Activated naive CD4-positive, alpha-beta T cell treated with anti-CD3 and anti-CD28 coated beads, Interleukin-2, amount 50 U/mL, for 24 hours (primary cell): ENCODE results near the gene TIGD2.
A peak's percentile ranks its signal among the peaks of the same experiment; 100 is the strongest.

Experiments used
- H3K27ac Mint-ChIP-seq: one replicate; pipeline ENCODE4 v1.8.0; 2021; ENCODE audit warnings: mild to moderate bottlenecking, mixed read lengths
- H3K27me3 Mint-ChIP-seq: one replicate; pipeline ENCODE4 v1.8.0; 2021; ENCODE audit warnings: mixed read lengths
- H3K36me3 Mint-ChIP-seq: one replicate; pipeline ENCODE4 v1.8.0; 2021; ENCODE audit warnings: mixed read lengths
- H3K4me1 Mint-ChIP-seq: one replicate; pipeline ENCODE4 v1.8.0; 2021; ENCODE audit warnings: mixed read lengths
- H3K4me3 Mint-ChIP-seq: one replicate; pipeline ENCODE4 v1.8.0; 2021; ENCODE audit warnings: mild to moderate bottlenecking, mixed read lengths
- H3K9me3 Mint-ChIP-seq: one replicate; pipeline ENCODE4 v1.8.0; 2021; ENCODE audit warnings: mixed read lengths

The TIGD2 gene

DNA sequence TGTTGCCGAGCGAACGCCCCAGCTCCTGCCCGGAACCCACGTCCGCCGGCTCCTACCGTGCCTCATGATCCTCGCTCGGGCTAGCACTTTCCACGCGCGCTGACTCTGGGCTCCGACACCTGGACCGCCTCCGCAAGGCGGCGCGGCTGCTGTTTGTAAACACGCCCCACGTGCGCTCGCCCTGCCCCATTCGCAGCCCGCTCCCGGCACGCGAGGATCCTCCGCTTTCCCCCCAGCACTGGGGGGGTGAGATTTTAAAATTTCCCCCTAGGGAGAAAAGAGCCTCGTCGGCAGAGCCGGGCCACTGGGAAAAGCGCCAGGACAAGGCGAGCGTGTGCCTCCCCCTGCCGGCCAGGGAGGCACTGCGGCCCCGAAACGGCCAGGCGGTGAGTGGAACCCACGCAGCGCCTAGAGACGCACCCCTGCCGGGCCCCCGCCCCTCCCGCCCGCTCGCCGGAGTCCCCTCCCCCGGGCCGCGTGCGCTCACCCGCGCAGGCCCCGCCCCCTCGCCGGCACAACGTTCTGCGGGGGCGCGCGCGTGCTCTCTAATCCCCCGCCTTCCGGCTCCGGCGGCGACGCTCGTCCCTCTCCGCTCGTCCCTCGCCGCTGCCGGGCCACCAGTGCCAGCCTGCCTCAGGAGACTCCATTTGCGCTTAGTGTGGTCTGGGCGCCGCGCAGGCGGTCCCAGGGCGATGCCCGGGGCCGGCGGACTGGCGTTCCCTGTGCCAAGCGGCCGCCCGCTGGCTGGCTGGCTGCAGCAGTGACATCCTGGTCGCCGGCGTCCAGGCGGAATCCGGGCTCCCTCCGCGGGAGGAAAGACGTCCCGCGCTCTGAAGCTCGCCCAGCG lies at the start of gene TIGD2:
Gene TIGD2, plus strand, starts transcription at position 548 of the 847 bp plus-strand sequence. CDS start 1,442 bp downstream, outside the sequence.
- peak within 1 kb of the TSS; percentile 92 for H3K4me3 Mint-ChIP-seq
- peaks cover 14% of the 10 kb centered on the region for H3K9me3 Mint-ChIP-seq
- H3K27me3 Mint-ChIP-seq, result peaks cover 10% of the 10 kb centered on the region
- H3K4me1 Mint-ChIP-seq, result peaks cover 25% of the 10 kb centered on the region
- peak within 1 kb of the TSS; percentile 93 for H3K27ac Mint-ChIP-seq
- H3K36me3 Mint-ChIP-seq, result peaks cover 18% of the 10 kb centered on the region

DNA sequence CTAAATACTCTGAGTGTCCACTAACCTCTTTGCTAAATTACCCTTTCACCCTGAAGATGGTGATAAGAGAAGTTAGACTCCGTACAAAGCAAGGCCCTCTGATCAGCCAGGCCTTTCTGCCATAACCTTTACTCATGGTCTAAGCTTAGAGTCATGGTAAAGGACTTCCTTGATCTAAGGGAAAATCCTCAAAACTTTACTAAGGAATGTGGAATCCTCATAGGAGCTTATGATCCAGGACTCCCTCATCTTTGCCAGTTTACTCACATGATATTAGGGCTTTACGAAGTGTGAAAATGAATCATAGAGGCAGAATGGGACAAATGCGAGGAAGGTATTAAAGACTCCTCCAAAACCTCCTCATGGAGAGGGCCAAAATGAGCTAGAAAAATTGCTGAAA lies 46.5 kb upstream of the TIGD2 start:
- peaks cover 10% of the 10 kb centered on the region for H3K27me3 Mint-ChIP-seq
- no peak overlapping the region for H3K27ac Mint-ChIP-seq
- H3K9me3 Mint-ChIP-seq, result peaks cover 18% of the 10 kb centered on the region
- H3K4me1 Mint-ChIP-seq, result no peaks in the 10 kb centered on the region
- peaks cover 6% of the 10 kb centered on the region for H3K36me3 Mint-ChIP-seq
- no peak overlapping the region for H3K4me3 Mint-ChIP-seq

DNA sequence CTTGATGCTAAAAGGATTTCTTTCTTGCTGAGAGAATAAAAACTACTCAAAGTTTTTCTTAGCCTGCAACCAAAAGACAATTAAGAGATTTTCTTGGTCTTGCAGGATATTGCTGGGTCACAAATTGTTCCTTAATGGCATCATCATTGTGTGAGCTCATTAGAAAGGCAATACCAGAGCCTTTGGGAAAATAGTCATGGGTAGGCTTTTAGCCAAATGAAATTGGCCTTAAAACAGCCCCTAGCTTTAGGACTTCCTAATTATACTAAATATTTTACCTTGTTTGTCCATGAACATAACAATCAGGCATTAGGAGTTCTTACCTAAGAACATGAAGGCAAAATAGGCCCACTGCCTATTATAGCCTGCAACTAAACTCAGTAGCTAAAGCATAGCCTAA lies 43.9 kb upstream of the TIGD2 start:
- Mint-ChIP-seq H3K27me3 (peaks cover 14% of the 10 kb centered on the region), H3K9me3 (peaks cover 3% of the 10 kb centered on the region), H3K36me3 (no peaks in the 10 kb centered on the region), H3K4me3 (no peak overlapping the region), H3K27ac (no peak overlapping the region), H3K4me1 (no peaks in the 10 kb centered on the region)

DNA sequence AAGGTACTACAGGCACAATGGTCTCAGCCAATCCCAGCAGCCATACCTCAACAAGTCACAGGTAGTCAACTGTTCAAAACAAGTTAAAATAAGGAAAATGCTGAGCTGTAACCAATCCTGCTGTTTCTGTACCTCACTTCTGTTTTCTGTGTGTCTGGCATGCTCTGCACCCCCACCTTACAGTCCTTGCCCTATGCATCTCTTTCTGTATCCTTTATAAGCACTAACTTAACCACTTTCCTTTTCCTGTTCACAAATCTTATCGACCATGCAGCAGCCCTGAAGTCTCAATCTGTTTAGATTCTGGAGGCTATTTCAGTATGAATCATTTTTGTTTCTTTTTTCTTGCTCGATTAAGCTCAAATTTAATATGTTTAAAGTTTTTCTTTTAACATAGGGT lies 41.9 kb upstream of the TIGD2 start:
- H3K27me3 Mint-ChIP-seq, result peaks cover 10% of the 10 kb centered on the region
- no peak overlapping the region for H3K4me3 Mint-ChIP-seq
- H3K36me3 Mint-ChIP-seq, result no peaks in the 10 kb centered on the region
- H3K27ac Mint-ChIP-seq, result no peak overlapping the region
- peaks cover 3% of the 10 kb centered on the region for H3K9me3 Mint-ChIP-seq
- no peaks in the 10 kb centered on the region for H3K4me1 Mint-ChIP-seq

DNA sequence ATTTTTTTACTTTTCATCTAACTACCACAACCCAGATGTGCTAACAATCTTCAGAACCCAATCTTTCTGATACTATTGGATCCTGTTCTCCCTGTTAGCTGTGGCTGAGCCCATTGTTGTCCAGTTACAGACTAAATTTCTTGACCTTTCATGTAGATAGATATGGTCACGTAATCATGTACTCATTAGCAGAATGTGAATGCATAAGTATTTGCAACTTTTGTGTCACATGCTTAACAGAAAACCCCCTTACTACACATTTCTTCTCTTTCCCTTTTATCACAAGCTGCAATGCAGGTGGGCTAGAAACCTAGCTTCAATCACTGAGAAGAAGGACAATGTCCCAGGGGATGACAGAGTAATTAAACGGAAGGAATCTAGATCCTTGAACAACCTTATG lies 41.3 kb upstream of the TIGD2 start:
- H3K9me3 Mint-ChIP-seq, result no peaks in the 10 kb centered on the region
- H3K36me3 Mint-ChIP-seq, result no peaks in the 10 kb centered on the region
- no peak overlapping the region for H3K27ac Mint-ChIP-seq
- H3K4me1 Mint-ChIP-seq, result no peaks in the 10 kb centered on the region
- no peak overlapping the region for H3K4me3 Mint-ChIP-seq
- peaks cover 7% of the 10 kb centered on the region for H3K27me3 Mint-ChIP-seq

DNA sequence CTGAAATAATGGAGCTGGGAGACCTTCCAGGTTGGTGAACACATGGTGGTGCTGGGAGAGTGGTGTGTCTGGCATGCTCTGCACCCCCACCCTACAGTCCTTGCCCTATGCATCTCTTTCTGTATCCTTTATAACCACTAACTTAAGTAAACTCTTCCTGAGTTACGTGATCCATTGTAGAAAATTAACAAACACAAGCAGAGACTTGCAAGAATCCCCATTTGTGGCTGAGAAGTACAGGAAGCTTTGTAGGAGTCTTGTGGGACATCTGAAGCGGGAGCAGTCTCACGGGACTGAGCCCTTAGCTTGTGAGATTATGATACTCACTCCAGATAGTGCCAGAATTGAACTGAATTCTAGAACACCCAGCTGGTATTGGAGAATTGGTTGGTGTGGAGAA lies 40.0 kb upstream of the TIGD2 start:
- Mint-ChIP-seq H3K4me1 (no peaks in the 10 kb centered on the region), H3K4me3 (no peak overlapping the region), H3K27ac (no peak overlapping the region), H3K27me3 (peaks cover 7% of the 10 kb centered on the region), H3K36me3 (no peaks in the 10 kb centered on the region), H3K9me3 (no peaks in the 10 kb centered on the region)

DNA sequence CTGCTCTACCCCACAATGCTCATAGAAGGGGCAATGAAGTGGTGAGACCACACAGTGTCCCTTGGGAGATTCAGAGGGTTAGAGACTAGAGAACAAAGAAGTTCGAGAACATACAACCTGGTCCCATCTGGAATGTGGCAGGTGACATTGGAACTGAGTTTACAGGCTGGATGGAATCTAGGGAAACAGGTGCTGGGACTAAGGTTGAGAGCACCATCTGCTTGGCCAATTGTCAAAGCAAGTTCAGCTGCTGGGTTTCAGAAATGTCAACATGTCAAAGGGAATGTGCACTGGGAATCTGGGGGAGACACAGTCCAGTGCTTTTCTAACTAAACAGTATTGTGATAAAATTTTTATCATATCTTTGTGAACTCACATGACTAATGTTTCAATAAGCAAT lies 38.4 kb upstream of the TIGD2 start:
- Mint-ChIP-seq H3K36me3 (no peaks in the 10 kb centered on the region), H3K9me3 (no peaks in the 10 kb centered on the region), H3K27me3 (peaks cover 7% of the 10 kb centered on the region), H3K4me1 (no peaks in the 10 kb centered on the region), H3K4me3 (no peak overlapping the region), H3K27ac (no peak overlapping the region)

DNA sequence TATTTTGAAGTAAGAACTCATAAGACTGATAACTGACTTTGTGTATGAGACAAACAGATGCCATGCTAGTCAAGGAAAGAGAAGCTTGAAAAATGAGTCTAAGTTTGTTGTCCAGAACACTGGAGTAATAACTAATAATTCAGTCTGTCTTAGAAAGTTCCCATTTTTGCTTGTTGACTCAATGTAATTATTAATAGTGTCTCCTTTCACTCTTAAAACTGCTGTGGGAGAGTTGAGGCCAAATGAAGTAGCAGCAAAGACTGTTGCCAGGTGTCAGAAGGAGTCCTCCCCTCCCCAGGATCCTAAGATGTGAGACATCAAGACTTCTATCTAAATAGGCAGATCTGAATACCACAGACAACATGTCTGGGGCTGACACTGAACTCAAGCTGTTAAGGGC lies 33.6 kb upstream of the TIGD2 start:
- Mint-ChIP-seq H3K4me3 (no peak overlapping the region), H3K9me3 (peaks cover 13% of the 10 kb centered on the region)

DNA sequence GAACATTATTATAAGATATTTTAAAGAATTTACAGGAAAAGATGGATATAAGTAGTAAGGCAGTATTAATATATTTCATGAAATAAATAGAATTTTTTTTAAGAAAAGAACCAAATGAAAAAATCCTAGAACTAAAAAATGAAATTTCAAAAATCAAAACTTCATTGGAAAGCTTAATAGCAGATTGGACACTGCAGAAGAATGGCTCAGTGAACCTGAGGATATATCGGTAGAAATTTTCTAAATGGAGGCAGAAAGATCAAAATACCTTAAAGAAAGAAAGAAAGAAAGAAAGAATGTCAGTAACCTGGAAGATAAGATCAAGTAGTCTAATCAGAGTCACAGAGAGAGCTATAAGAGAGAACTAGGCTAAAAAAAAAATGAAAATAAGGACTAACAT lies 33.0 kb upstream of the TIGD2 start:
- Mint-ChIP-seq H3K27ac (no peak overlapping the region), H3K36me3 (no peaks in the 10 kb centered on the region), H3K27me3 (no peaks in the 10 kb centered on the region), H3K4me1 (peaks cover 5% of the 10 kb centered on the region), H3K9me3 (peaks cover 13% of the 10 kb centered on the region), H3K4me3 (no peak overlapping the region)

More for the DNA sequence above, 33.6 kb upstream of the TIGD2 start:
- no peak overlapping the region for H3K27ac Mint-ChIP-seq
- H3K36me3 Mint-ChIP-seq, result no peaks in the 10 kb centered on the region
- peaks cover 5% of the 10 kb centered on the region for H3K4me1 Mint-ChIP-seq
- H3K27me3 Mint-ChIP-seq, result no peaks in the 10 kb centered on the region

DNA sequence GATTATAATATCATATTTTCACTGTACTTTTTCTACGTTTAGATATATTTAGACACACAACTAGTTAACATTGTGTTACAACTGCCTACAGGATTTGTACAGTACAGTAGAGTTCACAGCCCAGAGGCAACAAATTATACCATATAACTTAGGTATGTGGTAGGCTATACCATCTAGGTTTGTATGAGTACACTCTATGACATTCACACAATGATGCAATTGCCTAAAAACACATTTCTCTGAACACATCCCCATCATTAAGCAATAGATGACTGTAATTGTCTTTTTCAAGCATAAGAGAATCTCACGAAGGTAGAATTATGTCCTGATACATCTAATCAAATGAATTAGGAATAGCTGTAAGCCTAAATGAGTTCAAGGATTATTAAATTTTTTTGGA lies 12.3 kb upstream of the TIGD2 start:
- Mint-ChIP-seq H3K27me3 (no peaks in the 10 kb centered on the region), H3K4me3 (no peak overlapping the region), H3K9me3 (no peaks in the 10 kb centered on the region), H3K36me3 (no peaks in the 10 kb centered on the region), H3K27ac (no peak overlapping the region), H3K4me1 (peaks cover 15% of the 10 kb centered on the region)

DNA sequence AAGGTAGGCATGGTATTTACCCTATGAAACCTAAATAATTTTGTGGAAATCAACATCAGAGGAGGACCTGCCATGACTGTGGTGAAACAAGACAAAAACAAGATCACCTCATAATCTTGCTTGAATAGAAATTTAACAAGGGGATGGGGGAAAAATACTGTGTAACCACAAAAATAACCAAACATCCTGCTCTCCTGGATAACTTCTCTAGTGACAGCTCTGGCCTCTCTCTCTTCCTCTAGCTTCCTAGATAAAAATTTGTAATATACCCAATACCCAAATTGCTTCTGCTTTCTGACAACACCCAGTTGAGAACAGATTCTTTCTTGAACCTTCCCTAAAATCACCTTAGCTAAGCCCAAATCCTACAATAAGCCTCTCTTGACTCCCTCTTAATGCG lies 11.9 kb upstream of the TIGD2 start:
- H3K27me3 Mint-ChIP-seq, result no peaks in the 10 kb centered on the region
- H3K4me3 Mint-ChIP-seq, result no peak overlapping the region
- H3K9me3 Mint-ChIP-seq, result no peaks in the 10 kb centered on the region
- H3K27ac Mint-ChIP-seq, result peak overlapping the region; percentile 82
- H3K36me3 Mint-ChIP-seq, result no peaks in the 10 kb centered on the region
- peaks cover 15% of the 10 kb centered on the region for H3K4me1 Mint-ChIP-seq

DNA sequence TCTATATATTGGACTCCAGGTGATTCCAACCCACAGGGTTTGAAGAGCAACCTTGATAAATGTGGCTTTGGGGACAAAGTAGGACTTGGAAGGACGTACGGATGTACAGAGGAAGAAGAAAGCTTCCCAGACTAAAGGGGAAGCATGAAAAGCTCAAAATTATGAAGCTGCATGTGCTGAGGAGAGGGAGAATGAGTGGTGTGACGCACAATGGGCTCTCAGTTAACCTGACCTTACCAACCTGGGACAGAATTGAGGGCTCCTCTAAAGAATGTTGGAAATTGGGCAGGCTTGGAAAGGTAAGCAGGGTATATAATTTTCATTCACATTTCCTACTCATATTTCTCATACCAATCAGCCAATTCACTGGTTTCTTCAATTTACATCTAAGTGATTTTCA lies 10.5 kb upstream of the TIGD2 start:
- Mint-ChIP-seq H3K27me3 (no peaks in the 10 kb centered on the region), H3K4me3 (no peak overlapping the region), H3K27ac (peak overlapping the region; percentile 86), H3K9me3 (no peaks in the 10 kb centered on the region), H3K36me3 (no peaks in the 10 kb centered on the region), H3K4me1 (peaks cover 15% of the 10 kb centered on the region)

DNA sequence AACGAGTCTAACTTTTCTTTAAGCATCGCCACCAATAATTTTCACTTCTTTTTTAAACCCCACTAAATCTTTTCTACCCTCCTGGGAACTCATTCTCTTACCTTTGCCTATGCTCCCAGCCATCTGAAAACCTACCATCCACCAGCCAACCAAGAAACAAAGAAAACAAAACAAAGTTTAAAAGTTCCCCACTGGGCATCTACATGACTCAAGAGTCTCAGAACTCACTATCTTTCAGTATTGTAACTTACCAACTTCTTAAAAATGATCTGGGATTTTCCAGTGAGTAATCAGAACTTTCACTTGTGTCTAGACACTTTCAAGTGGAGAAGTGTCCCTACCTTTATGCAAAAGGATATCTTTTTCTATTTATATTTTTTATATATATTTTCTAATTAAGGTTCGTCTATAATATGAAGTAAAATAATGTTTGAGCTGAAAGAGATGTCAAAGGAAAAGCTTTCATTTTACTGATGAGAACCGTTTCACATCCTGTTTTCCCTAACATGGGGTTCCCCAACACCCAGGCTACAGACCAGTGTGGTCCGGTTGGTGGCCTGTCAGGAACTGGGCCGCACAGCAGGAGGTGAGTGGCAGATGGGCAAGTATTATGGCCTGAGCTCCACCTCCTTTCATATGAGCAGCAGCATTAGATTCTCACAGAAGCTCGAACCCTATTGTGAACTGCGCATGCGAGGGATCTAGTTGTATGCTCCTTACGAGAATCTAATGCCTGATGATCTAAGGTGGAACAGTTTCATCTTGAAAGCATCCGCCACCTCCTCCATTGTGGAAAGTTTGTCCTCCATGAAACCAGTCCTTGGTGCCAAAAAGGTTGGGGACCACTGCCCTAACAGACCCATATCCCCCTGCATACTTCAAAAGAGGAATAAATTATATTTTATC lies 9.8 kb upstream of the TIGD2 start:
- H3K4me1 Mint-ChIP-seq, result peaks cover 15% of the 10 kb centered on the region
- no peaks in the 10 kb centered on the region for H3K9me3 Mint-ChIP-seq
- peak overlapping the region; percentile 28 for H3K4me3 Mint-ChIP-seq
- H3K27me3 Mint-ChIP-seq, result no peaks in the 10 kb centered on the region
- H3K36me3 Mint-ChIP-seq, result no peaks in the 10 kb centered on the region
- H3K27ac Mint-ChIP-seq, result peak overlapping the region; percentile 86

DNA sequence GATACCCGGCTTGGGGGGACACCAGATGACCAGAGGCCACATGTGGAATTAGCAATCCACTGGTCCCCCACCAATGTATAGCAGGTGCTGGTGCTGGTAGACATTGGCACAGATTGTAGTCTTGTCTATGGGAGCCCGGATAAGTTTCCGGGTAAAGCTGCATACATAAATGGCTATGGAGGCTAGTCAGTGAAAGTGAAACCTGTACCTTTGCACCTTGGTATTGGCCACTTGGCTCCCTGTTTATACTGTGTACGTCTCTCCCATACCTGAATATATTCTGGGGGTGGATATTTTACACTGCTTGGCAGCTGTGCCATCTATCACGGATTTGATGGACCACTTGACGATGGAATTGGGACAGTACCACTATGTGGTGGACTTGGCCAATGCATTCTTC lies 5.6 kb upstream of the TIGD2 start:
- H3K9me3 Mint-ChIP-seq, result peaks cover 6% of the 10 kb centered on the region
- H3K27ac Mint-ChIP-seq, result no peak overlapping the region
- H3K4me1 Mint-ChIP-seq, result peaks cover 19% of the 10 kb centered on the region
- H3K36me3 Mint-ChIP-seq, result peaks cover 1% of the 10 kb centered on the region
- peaks cover 10% of the 10 kb centered on the region for H3K27me3 Mint-ChIP-seq
- no peak overlapping the region for H3K4me3 Mint-ChIP-seq

DNA sequence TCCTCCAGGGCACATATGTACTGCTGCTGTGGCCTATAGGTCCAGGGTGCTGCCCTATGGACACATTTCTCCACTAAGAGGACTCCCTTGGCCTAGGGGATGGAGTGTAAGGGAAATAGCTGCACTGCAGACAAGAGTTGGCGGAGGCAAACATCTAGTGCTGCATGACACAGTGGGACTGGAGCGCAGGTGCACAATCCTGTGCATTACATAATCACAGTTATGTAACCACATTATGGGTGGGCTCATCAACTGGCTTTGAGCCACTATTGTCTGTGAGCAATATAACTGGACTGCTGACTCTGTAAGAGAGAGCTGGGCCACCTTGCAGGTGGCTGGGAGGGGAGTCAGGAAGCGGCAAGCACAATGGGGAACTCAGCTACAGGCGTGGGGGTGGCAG lies 3.2 kb upstream of the TIGD2 start:
- H3K36me3 Mint-ChIP-seq, result peaks cover 8% of the 10 kb centered on the region
- H3K4me1 Mint-ChIP-seq, result peaks cover 25% of the 10 kb centered on the region
- H3K9me3 Mint-ChIP-seq, result peaks cover 6% of the 10 kb centered on the region
- H3K4me3 Mint-ChIP-seq, result no peak overlapping the region
- H3K27me3 Mint-ChIP-seq, result peaks cover 10% of the 10 kb centered on the region
- H3K27ac Mint-ChIP-seq, result no peak overlapping the region
